HCT116 (cell line): ENCODE results near the gene SPSB1. TPM values are rescaled to one million over a fixed set of nuclear protein-coding genes. Genes with fewer than 3 reads are reported as not detected.

Experiments used
- ATAC-seq: fragments of 200-7000 bp; cut with Tn5 transposase; 2 replicates; pipeline ENCODE4 v1.9.1; 2020; ENCODE audit warnings: mild to moderate bottlenecking, moderate library complexity
- BruUV-seq: library from RNA; stranded (reverse); fragments of 400-500 nt; replicated peaks from 2 replicates; lab custom pipeline; 2021; lab: Mats Ljungman, UMichigan
- CTCF ChIA-PET: fragments of 300-600 bp; sonication (Branson Sonifier 250); formaldehyde crosslinking; loops from one replicate; lab custom pipeline; 2021; ENCODE audit warnings: antibody characterized with exemption; lab: Charles Lee
- POLR2A ChIA-PET: fragments of 300-600, 350-600 bp; sonication (Branson Sonifier 250); formaldehyde crosslinking; loops from one replicate; lab custom pipeline; 2021; ENCODE audit warnings: antibody characterized with exemption; lab: Charles Lee
- RAD21 ChIA-PET, 2 experiments: fragments of 300-600 bp; sonication (Branson Sonifier 250); formaldehyde crosslinking; loops; one replicate each; lab custom pipeline; 2023; ENCODE audit warnings: low total read pairs in 2 of 2; ENCODE audit not compliant: uncharacterized antibody in 2 of 2, unreplicated experiment in 2 of 2, low non-redundant PET in 1 of 2; lab: Charles Lee
- DNase-seq: peaks from one replicate; pipeline ENCODE4 v3.0.0-alpha.2; 2010; ENCODE audit warnings: low read depth, low spot score
- H2AFZ ChIP-seq: fragments of 200-600 bp; shearing (Covaris generic), sonication (generic); 2 replicates; pipeline ENCODE4 v1.6.1; 2017; ENCODE audit warnings: low read depth, mixed run types, mixed read lengths, antibody characterized with exemption, low read length; ENCODE audit not compliant: poor library complexity, severe bottlenecking
- H3K27ac ChIP-seq: 2 replicates; pipeline ENCODE4 v1.5.1; 2012; ENCODE audit warnings: low read depth, low read length
- H3K27me3 ChIP-seq: fragments of 200-600 bp; sonication (generic); 2 replicates; pipeline ENCODE4 v1.6.1; 2016; ENCODE audit warnings: mixed run types, low read length, mixed read lengths; ENCODE audit not compliant: insufficient read depth
- H3K36me3 ChIP-seq, 2 experiments: fragments of 200-500 bp in 1 of 2; fragments of 200-600 bp in 1 of 2; sonication (Bioruptor generic) in 1 of 2; sonication (generic) in 1 of 2; 2 replicates each; pipeline versions ENCODE4 v1.5.1 to v1.6.1; 2014 to 2016; ENCODE audit warnings: low read length in 2 of 2, inconsistent platforms in 1 of 2, mixed read lengths in 1 of 2, mixed run types in 1 of 2; ENCODE audit not compliant: insufficient read depth in 2 of 2, control insufficient read depth in 1 of 2
- H3K4me1 ChIP-seq, 2 experiments: fragments of 200-600 bp in 1 of 2; sonication (generic) in 1 of 2; 2 replicates each; pipeline versions ENCODE4 v1.5.1 to v1.6.1; 2012 to 2017; ENCODE audit warnings: low read length in 2 of 2, inconsistent platforms in 1 of 2, mild to moderate bottlenecking in 1 of 2, mixed read lengths in 1 of 2, mixed run types in 1 of 2, moderate library complexity in 1 of 2; ENCODE audit not compliant: insufficient read depth in 2 of 2, control insufficient read depth in 1 of 2
- H3K4me2 ChIP-seq: fragments of 200-600 bp; sonication (generic); 2 replicates; pipeline ENCODE4 v1.6.1; 2017; ENCODE audit warnings: mixed run types, low read length, mixed read lengths
- H3K4me3 ChIP-seq, 2 experiments: fragments of 200-600 bp in 1 of 2; sonication (generic) in 1 of 2; replicated peaks in 1 of 2; 2 replicates each; pipeline ENCODE4 v1.5.1; 2011 to 2016; ENCODE audit warnings: low read length in 2 of 2, control low read depth in 1 of 2, low read depth in 1 of 2, mild to moderate bottlenecking in 1 of 2, mixed read lengths in 1 of 2, mixed run types in 1 of 2
- H3K79me2 ChIP-seq: fragments of 200-600 bp; sonication (generic); 2 replicates; pipeline ENCODE4 v1.6.1; 2017; ENCODE audit warnings: mild to moderate bottlenecking, mixed run types, low read length, moderate library complexity, mixed read lengths; ENCODE audit not compliant: insufficient read depth
- H3K9ac ChIP-seq: fragments of 200-600 bp; sonication (generic); 2 replicates; pipeline ENCODE4 v1.6.1; 2016; ENCODE audit warnings: low read length, mixed read lengths
- H3K9me2 ChIP-seq: fragments of 200-600 bp; sonication (generic), shearing (Covaris generic); 2 replicates; pipeline ENCODE4 v1.6.1; 2017; ENCODE audit warnings: mixed run types, mild to moderate bottlenecking, moderate library complexity; ENCODE audit not compliant: insufficient read depth
- H3K9me3 ChIP-seq, 2 experiments: fragments of 200-500 bp in 1 of 2; fragments of 200-600 bp in 1 of 2; sonication (Bioruptor generic) in 1 of 2; sonication (generic) in 1 of 2; 2 replicates each; pipeline ENCODE4 v1.6.1; 2014 to 2017; ENCODE audit warnings: low read length in 2 of 2, mixed read lengths in 2 of 2, inconsistent platforms in 1 of 2, low read depth in 1 of 2, mild to moderate bottlenecking in 1 of 2, mixed run types in 1 of 2, moderate library complexity in 1 of 2; ENCODE audit not compliant: control insufficient read depth in 1 of 2, insufficient read depth in 1 of 2
- H4K20me1 ChIP-seq: fragments of 200-600 bp; sonication (generic), shearing (Covaris generic); 2 replicates; pipeline ENCODE4 v1.6.1; 2017; ENCODE audit warnings: mixed run types, mild to moderate bottlenecking, moderate library complexity; ENCODE audit not compliant: insufficient read depth
- CEBPB ChIP-seq: IDR thresholded peaks from 2 replicates; pipeline ENCODE4 v1.6.1; 2012; ENCODE audit warnings: low read depth
- EGR1 ChIP-seq: IDR thresholded peaks from 2 replicates; pipeline ENCODE4 v1.6.1; 2012; ENCODE audit warnings: low read depth
- EZH2phosphoT487 ChIP-seq: fragments of 200-600 bp; IDR thresholded peaks from 2 replicates; pipeline ENCODE4 v1.6.1; 2018; ENCODE audit warnings: antibody characterized with exemption, borderline replicate concordance
- POLR2AphosphoS5 ChIP-seq: IDR thresholded peaks from 2 replicates; pipeline ENCODE4 v1.6.1; 2011; ENCODE audit warnings: mild to moderate bottlenecking, low read depth, low read length, moderate library complexity
- RAD21 ChIP-seq: IDR thresholded peaks from 2 replicates; pipeline ENCODE4 v1.6.1; 2012; ENCODE audit warnings: low read depth, mild to moderate bottlenecking
- SIN3A ChIP-seq: IDR thresholded peaks from 2 replicates; pipeline ENCODE4 v1.6.1; 2012; ENCODE audit warnings: low read depth
- SP1 ChIP-seq: IDR thresholded peaks from 2 replicates; pipeline ENCODE4 v1.6.1; 2012; ENCODE audit warnings: low read depth
- TCF7L2 ChIP-seq: IDR thresholded peaks from 2 replicates; pipeline ENCODE4 v1.7.0; 2011; ENCODE audit warnings: borderline replicate concordance, inconsistent platforms; ENCODE audit not compliant: insufficient read depth, insufficient read length; ENCODE audit errors: extremely low read depth
- YY1 ChIP-seq: IDR thresholded peaks from 2 replicates; pipeline ENCODE4 v1.6.1; 2011; ENCODE audit warnings: low read length, low read depth, moderate library complexity, mild to moderate bottlenecking; ENCODE audit not compliant: insufficient replicate concordance; ENCODE audit errors: extremely low read depth
- ZBTB33 ChIP-seq: IDR thresholded peaks from 2 replicates; pipeline ENCODE4 v1.6.1; 2011; ENCODE audit warnings: mild to moderate bottlenecking, low read length, moderate library complexity; ENCODE audit not compliant: insufficient replicate concordance; ENCODE audit errors: extremely low read depth
- ZFX ChIP-seq: fragments of 450-650 bp; IDR thresholded peaks from 2 replicates; pipeline ENCODE4 v1.6.1; 2017
- ZNF274 ChIP-seq: fragments of 200-500 bp; sonication (Bioruptor generic); IDR thresholded peaks from 2 replicates; pipeline ENCODE4 v1.6.1; 2014; ENCODE audit warnings: mild to moderate bottlenecking, low read depth, low read length, inconsistent platforms
- intact Hi-C: fragments of 100-400 bp; cut with micrococcal nuclease; formaldehyde crosslinking; loops from 2 replicates; pipeline ENCODE4 v1.10.0; 2022
- total RNA-seq: library from RNA; stranded (reverse); gene quantifications from one replicate; pipeline ENCODE4 v1.2.1, GENCODE V29; 2021; ENCODE audit not compliant: unreplicated experiment

The SPSB1 gene
- total RNA-seq, 1 experiment from 2014 or later: 10.8 TPM

DNA sequence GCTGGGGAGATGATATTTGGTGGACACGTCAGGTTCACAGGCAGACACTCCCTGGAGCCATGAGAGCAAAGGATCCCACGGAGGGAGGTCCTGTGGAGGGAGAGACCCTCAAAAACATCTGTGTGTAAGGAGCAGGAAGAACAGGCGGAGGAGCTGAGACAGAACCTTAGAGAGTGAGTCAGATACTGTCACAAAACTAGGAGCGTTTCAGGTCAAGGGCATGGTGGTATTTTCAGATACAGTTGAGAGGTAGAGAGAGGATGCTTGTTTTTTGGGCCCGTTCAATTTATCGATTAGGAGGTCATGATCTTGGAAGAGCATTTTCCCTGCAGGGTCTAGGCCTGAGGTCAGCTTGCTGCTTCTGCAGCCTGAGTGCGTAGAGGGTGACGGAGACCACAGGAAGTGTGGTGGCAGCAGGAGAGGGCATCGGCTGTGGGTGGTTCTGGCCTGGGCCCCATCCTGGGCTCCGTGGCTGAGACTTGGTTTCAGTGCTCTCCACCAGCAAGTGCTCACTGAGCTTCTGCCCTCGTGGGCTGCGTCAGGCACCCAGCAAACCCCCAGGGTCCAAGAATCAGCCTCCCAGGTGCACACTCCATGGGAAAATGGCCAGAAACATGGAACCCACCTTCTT, 39.9 kb downstream of the SPSB1 start:
- CTCF ChIA-PET: no interaction called here
- intact Hi-C loops: no loop called here

More for the DNA sequence above, 39.9 kb downstream of the SPSB1 start:
- H4K20me1 ChIP-seq: no peaks in the 10 kb centered on the region
- ChIA-PET POLR2A (no interaction called here), RAD21 (no interaction called here)
- peaks cover 6 to 22% of the 10 kb centered on the region in 2 experiments; a peak in 3 of 4 replicates for H3K4me1 ChIP-seq
- no peak overlapping the region for H3K4me2 ChIP-seq
- H3K27me3 ChIP-seq: no peaks in the 10 kb centered on the region
- H3K9me3 ChIP-seq: no peaks in the 10 kb centered on the region
- H2AFZ ChIP-seq: no peak overlapping the region
- H3K27ac ChIP-seq: no peak overlapping the region
- DNase-seq (no peak), ATAC-seq (no peak)
- no peak overlapping the region for H3K9ac ChIP-seq
- no peak overlapping the region for H3K4me3 ChIP-seq
- H3K79me2 ChIP-seq: peaks cover 14% of the 10 kb centered on the region; the same call in 1 of the 2 replicates
- H3K9me2 ChIP-seq: no peaks in the 10 kb centered on the region
- no TSS peak for BruUV-seq
- TF ChIP-seq ZFX: no peak
- TF ChIP-seq SIN3A: no peak
- no peak for TF ChIP-seq EZH2phosphoT487
- no peak for TF ChIP-seq TCF7L2
- no peak for TF ChIP-seq SP1
- TF ChIP-seq ZNF274: no peak
- TF ChIP-seq EGR1: no peak
- no peak for TF ChIP-seq YY1
- TF ChIP-seq ZBTB33: no peak
- no peak for TF ChIP-seq CEBPB
- TF ChIP-seq POLR2AphosphoS5: no peak
- no peak for TF ChIP-seq RAD21
- no peaks in the 10 kb centered on the region for H3K36me3 ChIP-seq
